ENCODE data around the gene TBC1D19. TPM values are rescaled to one million over a fixed set of nuclear protein-coding genes. Genes with fewer than 3 reads are reported as not detected.
"Not testable (repeated sequence)": the region's sequence is repeated elsewhere in the genome, so short reads cannot be mapped to it uniquely, and the experiment has no call there.

The TBC1D19 gene
- total and polyA plus RNA-seq, 2 donors, result 9.7 to 43.3 TPM

- Histone ChIP-seq H3K4me1 (ENCODE audit: control insufficient read depth in 2 of 2, insufficient read depth in 2 of 2, low read length in 2 of 2) (peaks cover 7 to 15% of the 10 kb centered on the region in 2 donors), H3K27me3 (ENCODE audit: control insufficient read depth in 2 of 2, insufficient read depth in 1 of 2, low read length in 1 of 2) (no peaks in the 10 kb centered on the region), H3K36me3 (ENCODE audit: control insufficient read depth in 2 of 2, insufficient read depth in 2 of 2, low read length in 1 of 2) (peaks cover 0 to 3% of the 10 kb centered on the region in 2 donors), H3K9me3 (ENCODE audit: control insufficient read depth in 2 of 2, insufficient read depth in 1 of 2, low read length in 1 of 2) (peaks cover 0 to 4% of the 10 kb centered on the region in 2 donors), H3K27ac (ENCODE audit: low read depth in 1 of 2, low read length in 1 of 2) (peak overlapping the region; percentile 72 to 85), H3K4me3 (ENCODE audit: low read length in 2 of 2) (no peak overlapping the region)
- WGBS, result 43% methylated on average over 2 of the region's 2 CpGs
- DNase-seq (ENCODE audit: low read depth in 6 of 9, low spot score in 9 of 9), result peak in 5 of 9 donors; percentile 58 to 85 (median 61)
These were observed 5.8 kb downstream of the TBC1D19 start for GRCh38 chr4:26589705-26590104.

DNA sequence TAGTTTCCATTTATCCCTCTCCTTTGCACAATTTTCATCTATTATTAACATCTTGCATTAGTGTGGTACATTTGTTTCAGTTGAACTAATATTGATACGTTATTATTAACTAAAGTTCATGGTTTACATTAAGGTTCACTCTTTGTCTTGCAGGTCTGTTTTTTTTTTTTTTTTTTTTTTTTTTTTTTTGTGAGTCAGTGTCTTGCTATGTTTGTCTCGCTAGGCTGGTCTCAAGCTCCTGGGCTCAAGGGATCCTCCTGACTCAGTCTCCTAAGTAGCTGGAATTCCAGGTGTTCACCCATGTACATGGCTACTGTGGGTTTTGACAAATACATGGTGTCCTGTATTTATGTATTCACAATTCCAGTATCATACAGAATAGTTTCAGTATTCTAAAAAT, 6.8 kb downstream of the TBC1D19 start:
- peaks cover 0 to 3% of the 10 kb centered on the region in 2 donors for H3K36me3 ChIP-seq (ENCODE audit: control insufficient read depth in 2 of 2, insufficient read depth in 2 of 2, low read length in 1 of 2)
- H3K9me3 ChIP-seq (ENCODE audit: control insufficient read depth in 2 of 2, insufficient read depth in 1 of 2, low read length in 1 of 2), result peaks cover 0 to 4% of the 10 kb centered on the region in 2 donors
- peaks cover 4 to 13% of the 10 kb centered on the region in 2 donors for H3K4me1 ChIP-seq (ENCODE audit: control insufficient read depth in 2 of 2, insufficient read depth in 2 of 2, low read length in 2 of 2)
- over 99% methylated on average over 2 of the region's 2 CpGs for WGBS
- peak overlapping the region in 1 of 2 donors; percentile 85 for H3K27ac ChIP-seq (ENCODE audit: low read depth in 1 of 2, low read length in 1 of 2)
- DNase-seq (ENCODE audit: low read depth in 6 of 9, low spot score in 9 of 9), result no peak
- no peaks in the 10 kb centered on the region for H3K27me3 ChIP-seq (ENCODE audit: control insufficient read depth in 2 of 2, insufficient read depth in 1 of 2, low read length in 1 of 2)
- H3K4me3 ChIP-seq (ENCODE audit: low read length in 2 of 2), result no peak overlapping the region

DNA sequence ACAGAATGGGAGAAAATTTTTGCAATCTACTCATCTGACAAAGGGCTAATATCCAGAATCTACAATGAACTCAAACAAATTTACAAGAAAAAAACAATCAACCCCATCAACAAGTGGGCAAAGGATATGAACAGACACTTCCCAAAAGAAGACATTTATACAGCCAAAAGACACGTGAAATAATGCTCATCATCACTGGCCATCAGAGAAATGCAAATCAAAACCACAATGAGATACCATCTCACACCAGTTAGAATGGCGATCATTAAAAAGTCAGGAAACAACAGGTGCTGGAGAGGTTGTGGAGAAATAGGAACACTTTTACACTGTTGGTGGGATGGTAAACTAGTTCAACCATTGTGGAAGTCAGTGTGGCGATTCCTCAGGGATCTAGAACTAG, 9.7 kb downstream of the TBC1D19 start:
- DNase-seq (ENCODE audit: low read depth in 6 of 9, low spot score in 9 of 9); H3K27me3 ChIP-seq (ENCODE audit: control insufficient read depth in 2 of 2, insufficient read depth in 1 of 2, low read length in 1 of 2); H3K27ac ChIP-seq (ENCODE audit: low read depth in 1 of 2, low read length in 1 of 2); H3K4me3 ChIP-seq (ENCODE audit: low read length in 2 of 2); H3K9me3 ChIP-seq (ENCODE audit: control insufficient read depth in 2 of 2, insufficient read depth in 1 of 2, low read length in 1 of 2); H3K36me3 ChIP-seq (ENCODE audit: control insufficient read depth in 2 of 2, insufficient read depth in 2 of 2, low read length in 1 of 2): not testable (repeated sequence)
- 95% methylated on average over 3 of the region's 3 CpGs for whole genome bisulfite sequencing
- peaks cover 4 to 12% of the 10 kb centered on the region in 2 donors for H3K4me1 ChIP-seq (ENCODE audit: control insufficient read depth in 2 of 2, insufficient read depth in 2 of 2, low read length in 2 of 2)

DNA sequence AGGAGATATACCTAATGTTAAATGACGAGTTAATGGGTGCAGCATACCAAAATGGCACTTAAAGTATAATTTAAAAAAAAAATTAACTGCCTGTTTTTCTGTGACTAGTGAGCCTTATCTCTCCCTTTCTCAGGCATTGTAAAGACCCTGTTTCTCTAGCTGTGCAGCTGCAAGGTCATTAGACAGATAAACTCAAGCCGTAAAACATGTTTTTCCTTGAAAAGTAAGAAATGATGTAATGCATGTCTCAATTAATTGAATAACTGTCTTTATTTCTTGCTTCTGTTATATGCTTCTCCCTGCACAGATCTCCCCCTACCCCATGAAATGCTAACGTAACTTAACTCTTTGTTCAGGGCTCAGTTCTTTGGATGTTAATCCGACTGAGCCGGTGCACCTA, 10.5 kb downstream of the TBC1D19 start:
- WGBS, result 99% methylated on average over 5 of the region's 5 CpGs
- DNase-seq (ENCODE audit: low read depth in 6 of 9, low spot score in 9 of 9), result no peak
- Histone ChIP-seq H3K36me3 (ENCODE audit: control insufficient read depth in 2 of 2, insufficient read depth in 2 of 2, low read length in 1 of 2) (no peaks in the 10 kb centered on the region), H3K4me3 (ENCODE audit: low read length in 2 of 2) (no peak overlapping the region), H3K27me3 (ENCODE audit: control insufficient read depth in 2 of 2, insufficient read depth in 1 of 2, low read length in 1 of 2) (no peaks in the 10 kb centered on the region), H3K9me3 (ENCODE audit: control insufficient read depth in 2 of 2, insufficient read depth in 1 of 2, low read length in 1 of 2) (no peaks in the 10 kb centered on the region), H3K4me1 (ENCODE audit: control insufficient read depth in 2 of 2, insufficient read depth in 2 of 2, low read length in 2 of 2) (peaks cover 3 to 5% of the 10 kb centered on the region in 2 donors), H3K27ac (ENCODE audit: low read depth in 1 of 2, low read length in 1 of 2) (no peak overlapping the region)

GRCh38 chr4:26594778-26595177, 10.9 kb downstream of the TBC1D19 start:
- H3K4me1 ChIP-seq (ENCODE audit: control insufficient read depth in 2 of 2, insufficient read depth in 2 of 2, low read length in 2 of 2), result peaks cover 0 to 1% of the 10 kb centered on the region in 2 donors
- no peaks in the 10 kb centered on the region for H3K27me3 ChIP-seq (ENCODE audit: control insufficient read depth in 2 of 2, insufficient read depth in 1 of 2, low read length in 1 of 2)
- no peak overlapping the region for H3K4me3 ChIP-seq (ENCODE audit: low read length in 2 of 2)
- H3K27ac ChIP-seq (ENCODE audit: low read depth in 1 of 2, low read length in 1 of 2), result no peak overlapping the region
- DNase-seq (ENCODE audit: low read depth in 6 of 9, low spot score in 9 of 9), result no peak
- WGBS, result 98% methylated on average over 6 of the region's 6 CpGs
- no peaks in the 10 kb centered on the region for H3K36me3 ChIP-seq (ENCODE audit: control insufficient read depth in 2 of 2, insufficient read depth in 2 of 2, low read length in 1 of 2)
- no peaks in the 10 kb centered on the region for H3K9me3 ChIP-seq (ENCODE audit: control insufficient read depth in 2 of 2, insufficient read depth in 1 of 2, low read length in 1 of 2)

GRCh38 chr4:26596843-26597242, 13.0 kb downstream of the TBC1D19 start:
- Histone ChIP-seq H3K36me3 (ENCODE audit: control insufficient read depth in 2 of 2, insufficient read depth in 2 of 2, low read length in 1 of 2) (no peaks in the 10 kb centered on the region), H3K27me3 (ENCODE audit: control insufficient read depth in 2 of 2, insufficient read depth in 1 of 2, low read length in 1 of 2) (no peaks in the 10 kb centered on the region), H3K4me1 (ENCODE audit: control insufficient read depth in 2 of 2, insufficient read depth in 2 of 2, low read length in 2 of 2) (no peaks in the 10 kb centered on the region), H3K9me3 (ENCODE audit: control insufficient read depth in 2 of 2, insufficient read depth in 1 of 2, low read length in 1 of 2) (no peaks in the 10 kb centered on the region), H3K4me3 (ENCODE audit: low read length in 2 of 2) (no peak overlapping the region), H3K27ac (ENCODE audit: low read depth in 1 of 2, low read length in 1 of 2) (no peak overlapping the region)
- DNase-seq (ENCODE audit: low read depth in 6 of 9, low spot score in 9 of 9), result no peak
- 93% methylated on average over 1 of the region's 1 CpG for WGBS

DNA sequence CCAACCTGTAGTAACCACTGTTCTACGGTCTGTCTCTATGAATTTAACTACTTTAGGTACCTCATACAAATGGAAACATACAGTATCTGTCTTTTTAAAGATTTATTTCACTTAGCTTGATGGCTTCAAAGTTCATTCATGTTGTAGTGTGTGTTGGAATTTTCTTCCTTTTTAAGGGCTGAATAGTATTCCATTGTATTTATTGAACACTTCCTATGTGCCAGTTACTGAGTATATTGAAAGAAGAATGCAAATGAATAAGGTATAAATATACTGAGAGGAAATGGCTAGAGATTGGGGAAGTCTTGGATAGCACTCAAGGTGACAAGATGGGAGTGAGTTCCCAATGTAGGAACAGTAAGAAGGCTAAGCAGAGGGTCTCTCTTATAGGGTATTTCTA, 17.3 kb downstream of the TBC1D19 start:
- Histone ChIP-seq H3K36me3 (ENCODE audit: control insufficient read depth in 2 of 2, insufficient read depth in 2 of 2, low read length in 1 of 2) (no peaks in the 10 kb centered on the region), H3K4me3 (ENCODE audit: low read length in 2 of 2) (no peak overlapping the region), H3K4me1 (ENCODE audit: control insufficient read depth in 2 of 2, insufficient read depth in 2 of 2, low read length in 2 of 2) (peaks cover 2 to 4% of the 10 kb centered on the region in 2 donors), H3K27me3 (ENCODE audit: control insufficient read depth in 2 of 2, insufficient read depth in 1 of 2, low read length in 1 of 2) (no peaks in the 10 kb centered on the region), H3K27ac (ENCODE audit: low read depth in 1 of 2, low read length in 1 of 2) (no peak overlapping the region), H3K9me3 (ENCODE audit: control insufficient read depth in 2 of 2, insufficient read depth in 1 of 2, low read length in 1 of 2) (peaks cover 0 to 4% of the 10 kb centered on the region in 2 donors)
- no peak for DNase-seq (ENCODE audit: low read depth in 6 of 9, low spot score in 9 of 9)
- 100% methylated on average over 1 of the region's 1 CpG for WGBS

- Histone ChIP-seq H3K9me3 (ENCODE audit: control insufficient read depth in 2 of 2, insufficient read depth in 1 of 2, low read length in 1 of 2) (peaks cover 0 to 4% of the 10 kb centered on the region in 2 donors), H3K27me3 (ENCODE audit: control insufficient read depth in 2 of 2, insufficient read depth in 1 of 2, low read length in 1 of 2) (no peaks in the 10 kb centered on the region), H3K27ac (ENCODE audit: low read depth in 1 of 2, low read length in 1 of 2) (peak overlapping the region; percentile 39 to 84), H3K4me1 (ENCODE audit: control insufficient read depth in 2 of 2, insufficient read depth in 2 of 2, low read length in 2 of 2) (peaks cover 22 to 37% of the 10 kb centered on the region in 2 donors), H3K36me3 (ENCODE audit: control insufficient read depth in 2 of 2, insufficient read depth in 2 of 2, low read length in 1 of 2) (no peaks in the 10 kb centered on the region), H3K4me3 (ENCODE audit: low read length in 2 of 2) (no peak overlapping the region)
- peak in 2 of 9 donors; percentile 48 to 73 for DNase-seq (ENCODE audit: low read depth in 6 of 9, low spot score in 9 of 9)
- WGBS, result 94% methylated on average over 2 of the region's 2 CpGs
These were observed 23.9 kb downstream of the TBC1D19 start for GRCh38 chr4:26607776-26608175.

DNA sequence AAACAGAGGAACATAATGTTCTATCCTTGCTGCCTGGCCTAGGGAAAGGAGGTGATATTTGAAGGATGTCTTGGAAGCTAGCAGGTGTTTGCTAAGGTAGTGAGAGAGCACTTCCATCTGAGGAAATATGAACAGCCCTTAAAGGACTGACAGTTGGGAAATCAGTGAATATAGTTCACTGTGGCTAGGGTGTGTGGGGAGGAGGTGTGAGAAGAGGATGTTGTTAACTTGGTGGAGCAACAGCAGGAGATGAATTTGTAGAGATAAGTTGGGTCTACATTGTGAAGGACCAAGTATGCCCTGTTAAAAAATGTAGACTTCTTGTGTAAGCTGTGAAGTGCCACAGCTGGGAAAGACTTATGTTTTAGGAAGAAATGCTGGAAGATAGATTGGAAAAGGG, 25.5 kb downstream of the TBC1D19 start:
- H3K4me1 ChIP-seq (ENCODE audit: control insufficient read depth in 2 of 2, insufficient read depth in 2 of 2, low read length in 2 of 2), result peaks cover 25 to 41% of the 10 kb centered on the region in 2 donors
- H3K27ac ChIP-seq (ENCODE audit: low read depth in 1 of 2, low read length in 1 of 2), result peak overlapping the region; percentile 70 to 99
- no peaks in the 10 kb centered on the region for H3K36me3 ChIP-seq (ENCODE audit: control insufficient read depth in 2 of 2, insufficient read depth in 2 of 2, low read length in 1 of 2)
- DNase-seq (ENCODE audit: low read depth in 6 of 9, low spot score in 9 of 9), result peak in 4 of 9 donors; percentile 60 to 80 (median 61)
- H3K27me3 ChIP-seq (ENCODE audit: control insufficient read depth in 2 of 2, insufficient read depth in 1 of 2, low read length in 1 of 2), result no peaks in the 10 kb centered on the region
- no peak overlapping the region for H3K4me3 ChIP-seq (ENCODE audit: low read length in 2 of 2)
- H3K9me3 ChIP-seq (ENCODE audit: control insufficient read depth in 2 of 2, insufficient read depth in 1 of 2, low read length in 1 of 2), result peaks cover 0 to 3% of the 10 kb centered on the region in 2 donors

All from thymus (tissue), 11 donors.